Motor neuron (in vitro differentiated cells): Measurements from ENCODE around the gene SKIC2. TPM values are rescaled to one million over a fixed set of nuclear protein-coding genes. Genes with fewer than 3 reads are reported as not detected.
A peak's percentile ranks its signal among the peaks of the same experiment; 100 is the strongest.
"Not testable (repeated sequence)": the region's sequence is repeated elsewhere in the genome, so short reads cannot be mapped to it uniquely, and the experiment has no call there.

Experiments
- ATAC-seq, 8 experiments: fragments of 200-7000 bp; cut with Tn5 transposase; replicated peaks in 6 of 8; 2 replicates each; pipeline ENCODE4 v1.8.0; 2021; ENCODE audit warnings: mild to moderate bottlenecking in 8 of 8, moderate library complexity in 8 of 8
- H3K27ac ChIP-seq, 2 donors: fragments of 250-450 bp; sonication (Bioruptor Pico); 2 replicates each; pipeline ENCODE4 v1.9.0; 2021; ENCODE audit warnings: antibody characterized with exemption in 2 of 2, mild to moderate bottlenecking in 2 of 2, moderate library complexity in 1 of 2
- H3K4me1 ChIP-seq, 2 donors: fragments of 250-450 bp; sonication (Bioruptor Pico); replicated peaks in 1 of 2; 2 replicates each; pipeline ENCODE4 v1.6.1; 2021; ENCODE audit warnings: antibody characterized with exemption in 2 of 2, mild to moderate bottlenecking in 2 of 2, moderate library complexity in 1 of 2
- H3K4me3 ChIP-seq, 5 donors: fragments of 250-450 bp; sonication (Bioruptor Pico); 2 replicates each; pipeline ENCODE4 v1.9.0; 2021; ENCODE audit warnings: antibody characterized with exemption in 5 of 5, mild to moderate bottlenecking in 5 of 5, moderate library complexity in 4 of 5
- WGBS, 10 experiments: fragments of 450-650 bp; shearing (Covaris generic); methylation state at CpG; one replicate each; pipeline ENCODE4 v1.0.0; 2022; 5-methylcytosine and 5-hydroxymethylcytosine counted together
- in situ Hi-C, 9 experiments: fragments of 400-800 bp; cut with MboI; loops; one replicate each; pipeline ENCODE4 v1.15.0; 2021; ENCODE audit warnings: low sequenced_read_pairs in 9 of 9, low pct_unique_long_range_greater_than_20kb in 2 of 9; ENCODE audit not compliant: unreplicated experiment in 9 of 9
- total RNA-seq, 8 experiments: library from RNA; unstranded; fragments of 300-600 nt; gene quantifications; 2 replicates each; pipeline versions ENCODE4 v1.2.3 to v1.2.4, GENCODE V29; 2022

SKIC2 gene
- total RNA-seq, 8 experiments from 2014 or later, result 30.6 to 68.4 (median 52.9) TPM

GRCh38 chr6:31928672-31928939 is 30.4 kb upstream of the SKIC2 start:
- H3K4me3 ChIP-seq, result no peak overlapping the region
- 33 to 100% (median 74%) methylated on average over 1 to 7 of the region's 9 CpGs; no CpG with 5 or more reads in 4 of the 10 experiments for WGBS, 10 experiments
- H3K4me1 ChIP-seq, result no peaks in the 10 kb centered on the region
- in situ Hi-C loops, result no loop called here
- no peak overlapping the region for H3K27ac ChIP-seq
- no peak for ATAC-seq

- WGBS, 10 experiments, result 38 to 100% (median 100%) methylated on average over 1 of the region's 1 CpG; no CpG with 5 or more reads in 2 of the 10 experiments
- in situ Hi-C loops, result no loop called here
Observed at GRCh38 chr6:31930962-31931361, 28.0 kb upstream of the SKIC2 start.

GRCh38 chr6:31932137-31932536 is 26.8 kb upstream of the SKIC2 start:
- WGBS, 10 experiments, result no CpG with 5 or more reads among the region's 32 CpGs
- ATAC-seq, H3K27ac ChIP-seq, H3K4me1 ChIP-seq, in situ Hi-C loops, H3K4me3 ChIP-seq: not testable (repeated sequence)

More at GRCh38 chr6:31930962-31931361, 28.0 kb upstream of the SKIC2 start:
- H3K27ac ChIP-seq, result no peak overlapping the region
- H3K4me1 ChIP-seq, result no peaks in the 10 kb centered on the region
- no peak for ATAC-seq
- no peak overlapping the region for H3K4me3 ChIP-seq

GRCh38 chr6:31933537-31933936 is 25.4 kb upstream of the SKIC2 start:
- in situ Hi-C loops, result no loop called here
- Histone ChIP-seq H3K4me3 (no peak overlapping the region), H3K27ac (no peak overlapping the region), H3K4me1 (no peaks in the 10 kb centered on the region)
- 40 to 83% (median 80%) methylated on average over 1 to 18 of the region's 19 CpGs; no CpG with 5 or more reads in 6 of the 10 experiments for WGBS, 10 experiments
- no peak for ATAC-seq

- Histone ChIP-seq H3K27ac (no peak overlapping the region), H3K4me3 (no peak overlapping the region), H3K4me1 (no peaks in the 10 kb centered on the region)
- in situ Hi-C loops, result no loop called here
- ATAC-seq, result no peak
- WGBS, 10 experiments, result 29 to 83% (median 67%) methylated on average over 1 to 3 of the region's 3 CpGs; no CpG with 5 or more reads in 1 of the 10 experiments
Observed at GRCh38 chr6:31935021-31935420, 24.0 kb upstream of the SKIC2 start.

GRCh38 chr6:31935823-31936222 is 23.2 kb upstream of the SKIC2 start:
- WGBS, 10 experiments, result 67 to 80% (median 74%) methylated on average over 1 to 8 of the region's 9 CpGs; no CpG with 5 or more reads in 4 of the 10 experiments
- H3K4me1 ChIP-seq, result no peaks in the 10 kb centered on the region
- no peak overlapping the region for H3K4me3 ChIP-seq
- ATAC-seq, result no peak
- H3K27ac ChIP-seq, result no peak overlapping the region
- in situ Hi-C loops, result no loop called here

- Histone ChIP-seq H3K4me1 (no peaks in the 10 kb centered on the region), H3K27ac (no peak overlapping the region), H3K4me3 (no peak overlapping the region)
- in situ Hi-C loops, result no loop called here
- 0 to 39% (median 6%) methylated on average over 1 to 5 of the region's 6 CpGs; no CpG with 5 or more reads in 2 of the 10 experiments for WGBS, 10 experiments
- peak in 1 of 8 experiments; percentile 17 for ATAC-seq
Observed at GRCh38 chr6:31940256-31940664, 18.7 kb upstream of the SKIC2 start.

GRCh38 chr6:31943742-31944141 is 15.2 kb upstream of the SKIC2 start:
- Histone ChIP-seq H3K4me3 (no peak overlapping the region), H3K27ac (no peak overlapping the region), H3K4me1 (no peaks in the 10 kb centered on the region)
- WGBS, 10 experiments, result 43 to 80% methylated on average over 1 of the region's 3 CpGs; no CpG with 5 or more reads in 8 of the 10 experiments
- in situ Hi-C loops, result no loop called here
- ATAC-seq, result no peak

GRCh38 chr6:31945154-31945506 is 13.8 kb upstream of the SKIC2 start:
- no peaks in the 10 kb centered on the region for H3K4me1 ChIP-seq
- WGBS, 10 experiments, result 44 to 74% (median 69%) methylated on average over 1 to 6 of the region's 9 CpGs; no CpG with 5 or more reads in 5 of the 10 experiments
- no peak overlapping the region for H3K4me3 ChIP-seq
- peak in 2 of 8 experiments; percentile 2 to 9 for ATAC-seq
- in situ Hi-C loops, result no loop called here
- H3K27ac ChIP-seq, result no peak overlapping the region

GRCh38 chr6:31945507-31946369 is 13.2 kb upstream of the SKIC2 start, which contains the start of gene CFB:
CFB (plus strand) TSS chr6:31946095; CDS start chr6:31946222, 127 bp downstream.
- no peak within 1 kb of the TSS for H3K4me3 ChIP-seq
- in situ Hi-C loops, result no loop called here
- no peaks in the 10 kb centered on the region for H3K4me1 ChIP-seq
- WGBS, 10 experiments, result 18 to 83% (median 57%) methylated on average over 2 to 5 of the region's 11 CpGs; no CpG with 5 or more reads in 2 of the 10 experiments
- ATAC-seq, result peak; percentile 7 to 91 (median 50)
- H3K27ac ChIP-seq, result no peak within 1 kb of the TSS

GRCh38 chr6:31946370-31946885 is 12.5 kb upstream of the SKIC2 start:
- Histone ChIP-seq H3K4me1 (no peaks in the 10 kb centered on the region), H3K4me3 (no peak overlapping the region), H3K27ac (no peak overlapping the region)
- WGBS, 10 experiments, result 58 to 84% (median 68%) methylated on average over 1 to 11 of the region's 11 CpGs; no CpG with 5 or more reads in 1 of the 10 experiments
- in situ Hi-C loops, result no loop called here
- peak in 1 of 8 experiments; percentile 6 for ATAC-seq

GRCh38 chr6:31947070-31947675 is 11.8 kb upstream of the SKIC2 start:
- ATAC-seq, result peak in 1 of 8 experiments; percentile 5
- H3K4me1 ChIP-seq, result no peaks in the 10 kb centered on the region
- in situ Hi-C loops, result no loop called here
- WGBS, 10 experiments, result 74 to 90% (median 80%) methylated on average over 1 to 9 of the region's 24 CpGs; no CpG with 5 or more reads in 4 of the 10 experiments
- no peak overlapping the region for H3K27ac ChIP-seq
- no peak overlapping the region for H3K4me3 ChIP-seq

- no peaks in the 10 kb centered on the region for H3K4me1 ChIP-seq
- no peak for ATAC-seq
- no peak overlapping the region for H3K27ac ChIP-seq
- in situ Hi-C loops, result no loop called here
- no peak overlapping the region for H3K4me3 ChIP-seq
- 60 to 92% (median 67%) methylated on average over 1 to 3 of the region's 4 CpGs; no CpG with 5 or more reads in 5 of the 10 experiments for WGBS, 10 experiments
Observed at GRCh38 chr6:31947864-31948263, 11.1 kb upstream of the SKIC2 start.
